Measurements from ENCODE around the gene OVOL1. TPM values are rescaled to one million over a fixed set of nuclear protein-coding genes. Genes with fewer than 3 reads are reported as not detected.
"Not testable (repeated sequence)": the region's sequence is repeated elsewhere in the genome, so short reads cannot be mapped to it uniquely, and the experiment has no call there.

OVOL1 gene
- total RNA-seq, 4 donors from 2014 or later = 0.62 TPM; not detected in 3

DNA sequence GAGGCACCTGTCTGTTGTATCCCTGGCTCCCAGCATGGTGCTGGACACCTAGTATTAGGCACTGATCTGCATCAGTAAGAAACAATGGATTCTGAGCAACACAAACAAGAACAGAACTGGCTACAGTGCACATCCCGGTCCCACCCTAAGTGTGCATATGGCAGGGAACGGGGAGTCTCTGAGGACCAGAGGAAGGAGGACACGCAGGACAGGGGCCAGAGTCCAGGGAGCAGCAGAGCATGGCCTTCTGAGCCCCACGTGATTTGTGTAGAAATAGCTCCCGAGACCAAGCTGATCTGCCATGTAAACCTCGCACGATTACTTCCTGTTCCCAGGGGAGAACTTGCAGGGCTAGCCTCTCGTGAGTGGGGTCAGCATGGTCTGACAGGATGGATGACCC is 34.2 kb downstream of the OVOL1 start:
- H3K36me3 ChIP-seq = no peaks in the 10 kb centered on the region
- TF ChIP-seq, protein P1, sequence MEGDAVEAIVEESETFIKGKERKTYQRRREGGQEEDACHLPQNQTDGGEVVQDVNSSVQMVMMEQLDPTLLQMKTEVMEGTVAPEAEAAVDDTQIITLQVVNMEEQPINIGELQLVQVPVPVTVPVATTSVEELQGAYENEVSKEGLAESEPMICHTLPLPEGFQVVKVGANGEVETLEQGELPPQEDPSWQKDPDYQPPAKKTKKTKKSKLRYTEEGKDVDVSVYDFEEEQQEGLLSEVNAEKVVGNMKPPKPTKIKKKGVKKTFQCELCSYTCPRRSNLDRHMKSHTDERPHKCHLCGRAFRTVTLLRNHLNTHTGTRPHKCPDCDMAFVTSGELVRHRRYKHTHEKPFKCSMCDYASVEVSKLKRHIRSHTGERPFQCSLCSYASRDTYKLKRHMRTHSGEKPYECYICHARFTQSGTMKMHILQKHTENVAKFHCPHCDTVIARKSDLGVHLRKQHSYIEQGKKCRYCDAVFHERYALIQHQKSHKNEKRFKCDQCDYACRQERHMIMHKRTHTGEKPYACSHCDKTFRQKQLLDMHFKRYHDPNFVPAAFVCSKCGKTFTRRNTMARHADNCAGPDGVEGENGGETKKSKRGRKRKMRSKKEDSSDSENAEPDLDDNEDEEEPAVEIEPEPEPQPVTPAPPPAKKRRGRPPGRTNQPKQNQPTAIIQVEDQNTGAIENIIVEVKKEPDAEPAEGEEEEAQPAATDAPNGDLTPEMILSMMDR (IDR thresholded peaks at IDR 0.05) = no peak
- no peak for TF ChIP-seq POLR2A (IDR thresholded peaks at IDR 0.05)
- no peak for TF ChIP-seq EP300 (IDR thresholded peaks at IDR 0.05)
- TF ChIP-seq POLR2AphosphoS5 (IDR thresholded peaks at IDR 0.05) = no peak
- 53 to 58% methylated on average over 4 to 8 of the region's 8 CpGs for WGBS, 2 donors (ENCODE audit: low coverage in 1 of 2)
- H3K4me3 ChIP-seq = no peak overlapping the region
- no peak overlapping the region for H3K27ac ChIP-seq
- no peak for ATAC-seq
- H3K4me1 ChIP-seq = peaks cover 0 to 20% (median 0%) of the 10 kb centered on the region in 3 donors
- no peaks in the 10 kb centered on the region for H3K9me3 ChIP-seq
- no peaks in the 10 kb centered on the region for H3K27me3 ChIP-seq

DNA sequence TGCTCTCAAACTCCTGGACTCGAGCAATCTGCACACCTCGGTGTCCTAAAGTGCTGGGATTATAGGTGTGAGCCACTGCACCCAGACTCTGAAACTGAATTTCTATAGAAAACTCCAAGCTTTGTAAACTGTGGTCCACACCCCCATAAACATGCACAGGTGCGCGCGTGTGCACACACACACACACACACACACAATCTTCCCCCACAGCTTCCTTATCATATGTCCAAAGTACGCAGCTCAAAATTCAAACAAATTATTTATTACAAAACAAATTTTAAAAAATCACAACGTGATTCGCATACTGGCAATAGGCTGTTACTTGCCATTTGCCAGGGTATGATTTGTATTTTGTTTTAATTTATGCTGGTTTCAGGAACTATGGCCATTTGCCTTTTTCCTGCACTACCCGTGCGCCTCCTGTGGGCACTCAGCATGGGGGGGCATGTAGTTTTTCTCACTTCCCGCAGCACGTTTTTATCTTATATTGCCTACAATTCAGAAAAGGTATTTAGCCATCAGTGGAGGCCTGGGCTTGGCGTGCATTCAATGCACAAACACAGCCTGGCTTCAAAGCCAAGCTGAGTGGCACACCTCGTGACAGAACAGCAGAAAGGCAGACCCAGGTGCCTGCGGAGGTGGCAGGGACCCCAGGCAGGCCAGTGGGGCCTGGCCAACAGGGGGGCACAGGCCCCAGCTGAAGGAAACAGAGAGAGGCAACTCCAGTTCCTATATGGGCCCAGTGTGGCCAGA is 36.1 kb downstream of the OVOL1 start:
- Histone ChIP-seq H3K9me3 (no peaks in the 10 kb centered on the region), H3K36me3 (no peaks in the 10 kb centered on the region), H3K27ac (no peak overlapping the region), H3K4me1 (peaks cover 0 to 4% (median 0%) of the 10 kb centered on the region in 3 donors), H3K4me3 (no peak overlapping the region), H3K27me3 (no peaks in the 10 kb centered on the region)
- WGBS, 2 donors (ENCODE audit: low coverage in 1 of 2) = 80 to 84% methylated on average over 10 to 11 of the region's 15 CpGs
- no peak for ATAC-seq
- TF ChIP-seq POLR2A (IDR thresholded peaks at IDR 0.05) (no peak), POLR2AphosphoS5 (IDR thresholded peaks at IDR 0.05) (no peak), EP300 (IDR thresholded peaks at IDR 0.05) (no peak)
- TF ChIP-seq, protein P1 (IDR thresholded peaks at IDR 0.05) = no peak

DNA sequence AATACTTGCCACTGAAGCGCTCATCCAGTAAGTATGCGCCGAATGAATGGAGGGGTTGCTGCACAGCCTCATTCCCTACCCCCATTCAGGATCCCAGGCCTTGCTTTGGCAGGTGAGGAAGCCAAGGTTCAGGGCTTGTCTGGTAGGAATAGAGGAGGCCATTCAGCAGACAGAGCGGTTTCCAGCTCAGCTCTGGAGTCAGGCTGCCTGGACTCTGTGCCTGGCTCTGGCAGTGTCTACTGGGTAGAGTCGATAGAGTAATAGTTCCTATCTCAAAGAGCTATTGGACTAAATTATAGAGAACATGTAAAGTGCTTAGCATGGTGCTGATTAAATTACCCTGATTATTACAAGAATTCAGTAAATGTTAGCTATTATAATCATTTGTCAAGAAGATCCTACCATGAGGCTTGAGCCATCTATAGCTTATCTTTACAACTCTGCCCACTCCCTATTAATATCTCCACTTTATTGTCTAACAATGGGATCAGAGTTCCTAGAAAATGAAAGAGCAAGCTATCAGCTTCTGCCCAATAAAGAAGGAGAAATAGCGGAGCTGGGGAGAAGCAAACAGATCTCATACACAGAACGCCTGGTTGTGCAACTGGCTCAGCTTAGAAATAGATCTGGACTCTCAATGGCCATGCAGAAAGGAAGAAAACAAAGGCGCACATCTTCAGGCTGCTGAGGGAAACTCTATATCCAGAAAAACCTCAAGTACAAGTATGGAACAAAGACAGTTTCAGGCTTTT is 40.3 kb downstream of the OVOL1 start:
- WGBS, 2 donors (ENCODE audit: low coverage in 1 of 2) = 84 to 91% methylated on average over 5 to 6 of the region's 8 CpGs
- Histone ChIP-seq H3K36me3 (no peaks in the 10 kb centered on the region), H3K27ac (no peak overlapping the region), H3K9me3 (no peaks in the 10 kb centered on the region), H3K4me3 (no peak overlapping the region), H3K4me1 (no peaks in the 10 kb centered on the region), H3K27me3 (peaks cover 7% of the 10 kb centered on the region)
- no peak for TF ChIP-seq POLR2AphosphoS5 (IDR thresholded peaks at IDR 0.05)
- no peak for ATAC-seq

DNA sequence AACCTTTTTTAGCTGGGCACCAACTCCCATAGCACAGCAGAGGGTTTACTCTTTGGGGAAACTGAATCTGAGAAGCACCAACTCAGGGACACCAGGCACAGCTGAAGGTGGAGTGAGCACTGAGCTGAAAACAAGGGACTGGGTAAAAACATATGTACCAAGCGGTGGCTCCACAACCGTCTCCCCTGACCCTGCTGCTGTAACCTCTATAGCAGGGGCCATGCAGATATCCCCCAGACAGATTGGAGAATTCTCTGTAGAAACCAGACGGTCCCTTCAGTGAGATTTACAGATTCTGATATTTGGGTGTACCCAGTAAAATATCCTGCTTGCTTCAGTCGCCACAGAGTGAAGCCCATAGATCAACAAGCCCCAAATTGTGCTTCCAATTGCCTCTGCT is 42.6 kb downstream of the OVOL1 start:
- ATAC-seq = no peak

DNA sequence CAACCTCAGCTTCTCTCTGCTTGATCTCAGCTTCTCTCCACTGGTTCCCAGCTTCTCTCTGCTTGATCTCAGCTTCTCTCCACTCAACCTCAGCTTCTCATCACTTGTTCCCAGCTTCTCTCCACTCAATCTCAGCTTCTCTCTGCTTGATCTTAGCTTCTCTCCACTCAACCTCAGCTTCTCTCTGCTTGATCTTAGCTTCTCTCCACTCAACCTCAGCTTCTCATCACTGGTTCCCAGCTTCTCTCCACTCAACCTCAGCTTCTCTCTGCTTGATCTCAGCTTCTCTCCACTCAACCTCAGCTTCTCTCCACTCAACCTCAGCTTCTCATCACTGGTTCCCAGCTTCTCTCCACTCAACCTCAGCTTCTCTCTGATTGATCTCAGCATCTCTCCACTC is 45.4 kb downstream of the OVOL1 start:
- H3K4me1 ChIP-seq = peaks cover 0 to 19% (median 10%) of the 10 kb centered on the region in 3 donors
- ATAC-seq, H3K27me3 ChIP-seq, H3K4me3 ChIP-seq, H3K9me3 ChIP-seq, H3K36me3 ChIP-seq, H3K27ac ChIP-seq: not testable (repeated sequence)

More for the DNA sequence above, 42.6 kb downstream of the OVOL1 start:
- no peaks in the 10 kb centered on the region for H3K36me3 ChIP-seq
- H3K9me3 ChIP-seq = no peaks in the 10 kb centered on the region
- peaks cover 0 to 16% (median 10%) of the 10 kb centered on the region in 3 donors for H3K4me1 ChIP-seq
- WGBS, 2 donors (ENCODE audit: low coverage in 1 of 2) = 50 to 77% methylated on average over 2 to 3 of the region's 4 CpGs
- no peak overlapping the region for H3K27ac ChIP-seq
- H3K4me3 ChIP-seq = no peak overlapping the region
- TF ChIP-seq, protein P1 (IDR thresholded peaks at IDR 0.05) = no peak
- no peak for TF ChIP-seq POLR2AphosphoS5 (IDR thresholded peaks at IDR 0.05)
- no peak for TF ChIP-seq EP300 (IDR thresholded peaks at IDR 0.05)
- TF ChIP-seq POLR2A (IDR thresholded peaks at IDR 0.05) = no peak
- peaks cover 7% of the 10 kb centered on the region for H3K27me3 ChIP-seq

Measured in gastroesophageal sphincter (tissue), 4 donors.